Fibroblast of pulmonary artery (primary cell): ENCODE results near the gene ZFP42.

Experiments used
- DNase-seq: peaks from one replicate; pipeline ENCODE4 v3.0.0-alpha.2; 2010; ENCODE audit warnings: low read depth
- H3K4me3 ChIP-seq: replicated peaks from 2 replicates; pipeline ENCODE4 v1.5.1; 2011; ENCODE audit warnings: low read depth, mild to moderate bottlenecking, control low read depth, low read length, moderate library complexity
- CTCF ChIP-seq: IDR thresholded peaks from 2 replicates; pipeline ENCODE4 v1.5.1; 2011; ENCODE audit warnings: mild to moderate bottlenecking, control low read depth, low read length, inconsistent platforms; ENCODE audit errors: missing control alignments

Gene ZFP42

GRCh38 chr4:187995322-187996207, at the start of gene ZFP42:
Gene ZFP42 (plus strand): TSS chr4:187995771. CDS start chr4:188002808, 7,037 bp downstream.
- TF ChIP-seq CTCF: no peak
- no peak within 1 kb of the TSS for H3K4me3 ChIP-seq
- no peak for DNase-seq

- no peak for TF ChIP-seq CTCF
- H3K4me3 ChIP-seq: no peak overlapping the region
- DNase-seq: no peak
Observed at GRCh38 chr4:187961171-187961570, 34.4 kb upstream of the ZFP42 start.

GRCh38 chr4:187961961-187962360, 33.6 kb upstream of the ZFP42 start:
- H3K4me3 ChIP-seq: no peak overlapping the region
- TF ChIP-seq CTCF: no peak
- DNase-seq: no peak

- TF ChIP-seq CTCF: no peak
- no peak overlapping the region for H3K4me3 ChIP-seq
- DNase-seq: no peak
Observed at GRCh38 chr4:187962926-187963325, 32.6 kb upstream of the ZFP42 start.

GRCh38 chr4:187965726-187966125, 29.8 kb upstream of the ZFP42 start:
- DNase-seq: no peak
- no peak for TF ChIP-seq CTCF
- no peak overlapping the region for H3K4me3 ChIP-seq

- no peak for DNase-seq
Observed at GRCh38 chr4:187972135-187972534, 23.4 kb upstream of the ZFP42 start.

More at GRCh38 chr4:187972135-187972534, 23.4 kb upstream of the ZFP42 start:
- H3K4me3 ChIP-seq: no peak overlapping the region
- TF ChIP-seq CTCF: no peak
